Loucy (cell line): Measurements from ENCODE around the gene PDIA6.

ENCODE experiments used
- EZH2phosphoT487 ChIP-seq: fragments of 200-600 bp; IDR thresholded peaks from 2 replicates; pipeline ENCODE4 v1.6.1; 2018; ENCODE audit warnings: antibody characterized with exemption, mild to moderate bottlenecking, moderate library complexity, borderline replicate concordance
- TF ChIP-seq, protein P1 (sequence below): fragments of 200-600 bp; sonication (generic); conservative IDR thresholded peaks from 2 replicates; pipeline ENCODE4 v1.5.1; 2014; ENCODE audit warnings: mild to moderate bottlenecking, antibody characterized with exemption, low read length

- TF ChIP-seq, protein P1, sequence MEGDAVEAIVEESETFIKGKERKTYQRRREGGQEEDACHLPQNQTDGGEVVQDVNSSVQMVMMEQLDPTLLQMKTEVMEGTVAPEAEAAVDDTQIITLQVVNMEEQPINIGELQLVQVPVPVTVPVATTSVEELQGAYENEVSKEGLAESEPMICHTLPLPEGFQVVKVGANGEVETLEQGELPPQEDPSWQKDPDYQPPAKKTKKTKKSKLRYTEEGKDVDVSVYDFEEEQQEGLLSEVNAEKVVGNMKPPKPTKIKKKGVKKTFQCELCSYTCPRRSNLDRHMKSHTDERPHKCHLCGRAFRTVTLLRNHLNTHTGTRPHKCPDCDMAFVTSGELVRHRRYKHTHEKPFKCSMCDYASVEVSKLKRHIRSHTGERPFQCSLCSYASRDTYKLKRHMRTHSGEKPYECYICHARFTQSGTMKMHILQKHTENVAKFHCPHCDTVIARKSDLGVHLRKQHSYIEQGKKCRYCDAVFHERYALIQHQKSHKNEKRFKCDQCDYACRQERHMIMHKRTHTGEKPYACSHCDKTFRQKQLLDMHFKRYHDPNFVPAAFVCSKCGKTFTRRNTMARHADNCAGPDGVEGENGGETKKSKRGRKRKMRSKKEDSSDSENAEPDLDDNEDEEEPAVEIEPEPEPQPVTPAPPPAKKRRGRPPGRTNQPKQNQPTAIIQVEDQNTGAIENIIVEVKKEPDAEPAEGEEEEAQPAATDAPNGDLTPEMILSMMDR, result no peak
- TF ChIP-seq EZH2phosphoT487, result no peak
Measured at GRCh38 chr2:10846110-10846861, 33.7 kb upstream of the PDIA6 start.
